Measurements from ENCODE around the gene RASGRP4. TPM values are rescaled to one million over a fixed set of nuclear protein-coding genes. Genes with fewer than 3 reads are reported as not detected.

The RASGRP4 gene
- polyA plus RNA-seq, 1 donor (not counting 4 experiments of a cell fraction or from before 2014, with no cell fraction given) = not detected

GRCh38 chr19:38452430-38453366, 26.7 kb upstream of the RASGRP4 start:
- Histone ChIP-seq H3K79me2 (ENCODE audit: control insufficient read depth, insufficient read depth, low read length) (no peaks in the 10 kb centered on the region), H3K9ac (ENCODE audit: control insufficient read depth, extremely low read depth, insufficient read depth, low read length) (no peak overlapping the region), H3K4me3 (ENCODE audit: control insufficient read depth in 2 of 3, extremely low read depth in 1 of 3, insufficient read depth in 2 of 3, low read depth in 1 of 3, low read length in 3 of 3) (no peak overlapping the region), H4K20me1 (ENCODE audit: control insufficient read depth, extremely low read depth, insufficient read depth, low read length) (no peaks in the 10 kb centered on the region), H3K36me3 (ENCODE audit: control insufficient read depth in 2 of 2, extremely low read depth in 1 of 2, insufficient read depth in 2 of 2, low read length in 2 of 2) (no peaks in the 10 kb centered on the region), H3K27me3 (ENCODE audit: control insufficient read depth, extremely low read depth, insufficient read depth, low read length) (no peaks in the 10 kb centered on the region), H3K9me1 (ENCODE audit: control insufficient read depth, extremely low read depth, insufficient read depth, low read length) (no peaks in the 10 kb centered on the region), H3K4me2 (ENCODE audit: control insufficient read depth, extremely low read depth, insufficient read depth, low read depth, low read length) (no peak overlapping the region), H3K4me1 (ENCODE audit: control insufficient read depth, extremely low read depth, insufficient read depth, low read length) (no peaks in the 10 kb centered on the region), H3K9me3 (ENCODE audit: control insufficient read depth, low read depth, low read length) (no peaks in the 10 kb centered on the region), H3K27ac (ENCODE audit: control insufficient read depth, insufficient read depth, low read length) (no peak overlapping the region), H2AFZ (ENCODE audit: control insufficient read depth, low read length) (no peak overlapping the region)
- dilution Hi-C loops (cut with MboI; ENCODE audit: extremely low pct_ligation_motif_present, low sequenced_read_pairs) = no loop called here
- DNase-seq (ENCODE audit: low read depth, low spot score) (no peak), FAIRE-seq (no peak)
- TF ChIP-seq, protein P1, sequence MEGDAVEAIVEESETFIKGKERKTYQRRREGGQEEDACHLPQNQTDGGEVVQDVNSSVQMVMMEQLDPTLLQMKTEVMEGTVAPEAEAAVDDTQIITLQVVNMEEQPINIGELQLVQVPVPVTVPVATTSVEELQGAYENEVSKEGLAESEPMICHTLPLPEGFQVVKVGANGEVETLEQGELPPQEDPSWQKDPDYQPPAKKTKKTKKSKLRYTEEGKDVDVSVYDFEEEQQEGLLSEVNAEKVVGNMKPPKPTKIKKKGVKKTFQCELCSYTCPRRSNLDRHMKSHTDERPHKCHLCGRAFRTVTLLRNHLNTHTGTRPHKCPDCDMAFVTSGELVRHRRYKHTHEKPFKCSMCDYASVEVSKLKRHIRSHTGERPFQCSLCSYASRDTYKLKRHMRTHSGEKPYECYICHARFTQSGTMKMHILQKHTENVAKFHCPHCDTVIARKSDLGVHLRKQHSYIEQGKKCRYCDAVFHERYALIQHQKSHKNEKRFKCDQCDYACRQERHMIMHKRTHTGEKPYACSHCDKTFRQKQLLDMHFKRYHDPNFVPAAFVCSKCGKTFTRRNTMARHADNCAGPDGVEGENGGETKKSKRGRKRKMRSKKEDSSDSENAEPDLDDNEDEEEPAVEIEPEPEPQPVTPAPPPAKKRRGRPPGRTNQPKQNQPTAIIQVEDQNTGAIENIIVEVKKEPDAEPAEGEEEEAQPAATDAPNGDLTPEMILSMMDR (optimal IDR thresholded peaks at IDR 0.05 in 1 of 3, IDR thresholded peaks at IDR 0.05 in 1 of 3, conservative IDR thresholded peaks at IDR 0.05 in 1 of 3; ENCODE audit: extremely low read depth in 1 of 3, insufficient read depth in 2 of 3, low read length in 3 of 3) = no peak
- no peak for TF ChIP-seq EZH2 (IDR thresholded peaks at IDR 0.05; ENCODE audit: low read length)

DNA sequence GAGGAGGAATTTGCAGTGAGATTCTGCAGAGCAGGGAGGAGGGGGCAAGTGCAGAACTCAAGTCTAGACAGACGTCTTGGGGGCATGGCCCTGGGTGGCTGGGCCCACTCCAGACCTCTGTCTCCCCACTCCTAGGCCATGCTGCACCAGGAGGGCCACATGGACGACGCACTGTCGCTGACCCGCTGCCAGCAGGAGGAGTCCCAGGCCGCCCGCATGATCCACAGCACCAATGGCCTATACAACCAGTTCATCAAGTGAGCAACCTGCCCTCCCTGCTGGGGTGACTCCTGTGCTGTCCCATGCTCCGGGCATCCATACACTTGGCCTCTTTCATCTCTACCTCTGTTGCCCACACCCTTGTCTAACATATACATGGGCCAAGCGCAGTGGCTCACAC, 25.6 kb upstream of the RASGRP4 start:
- Histone ChIP-seq H3K36me3 (ENCODE audit: control insufficient read depth in 2 of 2, extremely low read depth in 1 of 2, insufficient read depth in 2 of 2, low read length in 2 of 2) (no peaks in the 10 kb centered on the region), H3K27ac (ENCODE audit: control insufficient read depth, insufficient read depth, low read length) (no peak overlapping the region), H3K9ac (ENCODE audit: control insufficient read depth, extremely low read depth, insufficient read depth, low read length) (no peak overlapping the region), H3K4me3 (ENCODE audit: control insufficient read depth in 2 of 3, extremely low read depth in 1 of 3, insufficient read depth in 2 of 3, low read depth in 1 of 3, low read length in 3 of 3) (no peak overlapping the region), H3K4me1 (ENCODE audit: control insufficient read depth, extremely low read depth, insufficient read depth, low read length) (no peaks in the 10 kb centered on the region), H3K4me2 (ENCODE audit: control insufficient read depth, extremely low read depth, insufficient read depth, low read depth, low read length) (no peak overlapping the region), H3K27me3 (ENCODE audit: control insufficient read depth, extremely low read depth, insufficient read depth, low read length) (no peaks in the 10 kb centered on the region), H3K9me1 (ENCODE audit: control insufficient read depth, extremely low read depth, insufficient read depth, low read length) (no peaks in the 10 kb centered on the region), H2AFZ (ENCODE audit: control insufficient read depth, low read length) (no peak overlapping the region), H3K9me3 (ENCODE audit: control insufficient read depth, low read depth, low read length) (no peaks in the 10 kb centered on the region), H3K79me2 (ENCODE audit: control insufficient read depth, insufficient read depth, low read length) (no peaks in the 10 kb centered on the region), H4K20me1 (ENCODE audit: control insufficient read depth, extremely low read depth, insufficient read depth, low read length) (no peaks in the 10 kb centered on the region)
- dilution Hi-C loops (cut with MboI; ENCODE audit: extremely low pct_ligation_motif_present, low sequenced_read_pairs) = no loop called here
- TF ChIP-seq, protein P1 (optimal IDR thresholded peaks at IDR 0.05 in 1 of 3, IDR thresholded peaks at IDR 0.05 in 1 of 3, conservative IDR thresholded peaks at IDR 0.05 in 1 of 3; ENCODE audit: extremely low read depth in 1 of 3, insufficient read depth in 2 of 3, low read length in 3 of 3) = no peak
- TF ChIP-seq EZH2 (IDR thresholded peaks at IDR 0.05; ENCODE audit: low read length) = no peak
- DNase-seq (ENCODE audit: low read depth, low spot score) = no peak
- FAIRE-seq = no peak

Data from keratinocyte (primary cell).